IPS DF 6.9 (cell line): ENCODE data around the gene YY2.
"Not testable (repeated sequence)": the region's sequence is repeated elsewhere in the genome, so short reads cannot be mapped to it uniquely, and the experiment has no call there.

Source experiments
- DNase-seq: peaks from one replicate; pipeline ENCODE4 v3.0.0-alpha.2; 2013; ENCODE audit warnings: low read depth, low spot score
- H3K27ac ChIP-seq: one replicate; pipeline ENCODE4 v1.5.1; 2013; ENCODE audit warnings: low read length, control low read depth
- H3K27me3 ChIP-seq: 2 replicates; pipeline ENCODE4 v1.6.1; 2013; ENCODE audit warnings: mild to moderate bottlenecking, low read length; ENCODE audit not compliant: control insufficient read depth, insufficient read depth
- H3K36me3 ChIP-seq: 2 replicates; pipeline ENCODE4 v1.6.1; 2013; ENCODE audit warnings: low read length; ENCODE audit not compliant: control insufficient read depth, insufficient read depth
- H3K4me1 ChIP-seq: 2 replicates; pipeline ENCODE4 v1.6.1; 2013; ENCODE audit warnings: low read length; ENCODE audit not compliant: control insufficient read depth, insufficient read depth
- H3K4me3 ChIP-seq: 2 replicates; pipeline ENCODE4 v1.5.1; 2013; ENCODE audit warnings: mild to moderate bottlenecking, low read length
- H3K9me3 ChIP-seq: 2 replicates; pipeline ENCODE4 v1.6.1; 2013; ENCODE audit warnings: low read length, inconsistent platforms; ENCODE audit not compliant: control insufficient read depth, insufficient read depth
- WGBS: extraction: QIAGEN DNeasy Blood & Tissue Kit; methylation state at CpG from one replicate; pipeline ENCODE4 v1.1.7; 2013; ENCODE audit warnings: mixed read lengths, missing lambda C conversion rate; ENCODE audit not compliant: insufficient read length, insufficient coverage; 5-methylcytosine and 5-hydroxymethylcytosine counted together

YY2 gene

GRCh38 chrX:21873063-21873775, 17.4 kb downstream of the YY2 start:
- H3K27ac ChIP-seq: no peak overlapping the region
- H3K9me3 ChIP-seq: no peaks in the 10 kb centered on the region
- H3K4me1 ChIP-seq: no peaks in the 10 kb centered on the region
- no CpG with 5 or more reads among the region's 4 CpGs for WGBS
- no peak overlapping the region for H3K4me3 ChIP-seq
- H3K36me3 ChIP-seq: no peaks in the 10 kb centered on the region
- no peaks in the 10 kb centered on the region for H3K27me3 ChIP-seq
- DNase-seq: no peak

GRCh38 chrX:21874182-21874581, 18.4 kb downstream of the YY2 start:
- no CpG with 5 or more reads among the region's 3 CpGs for WGBS
- not testable (repeated sequence) for H3K4me1 ChIP-seq, H3K27ac ChIP-seq, H3K36me3 ChIP-seq, H3K4me3 ChIP-seq, H3K9me3 ChIP-seq, H3K27me3 ChIP-seq, DNase-seq

GRCh38 chrX:21875013-21875412, 19.2 kb downstream of the YY2 start:
- no CpG with 5 or more reads among the region's 1 CpG for WGBS
- no peak overlapping the region for H3K27ac ChIP-seq

GRCh38 chrX:21881881-21882574, 26.2 kb downstream of the YY2 start:
- no peak for DNase-seq
- Histone ChIP-seq H3K27me3 (no peaks in the 10 kb centered on the region), H3K36me3 (no peaks in the 10 kb centered on the region), H3K9me3 (no peaks in the 10 kb centered on the region), H3K4me1 (no peaks in the 10 kb centered on the region), H3K4me3 (no peak overlapping the region), H3K27ac (no peak overlapping the region)
- WGBS: no CpG with 5 or more reads among the region's 3 CpGs

More at GRCh38 chrX:21875013-21875412, 19.2 kb downstream of the YY2 start:
- DNase-seq: no peak
- Histone ChIP-seq H3K36me3 (no peaks in the 10 kb centered on the region), H3K27me3 (no peaks in the 10 kb centered on the region), H3K9me3 (no peaks in the 10 kb centered on the region), H3K4me3 (no peak overlapping the region), H3K4me1 (no peaks in the 10 kb centered on the region)

GRCh38 chrX:21883258-21883657, 27.5 kb downstream of the YY2 start:
- no peaks in the 10 kb centered on the region for H3K27me3 ChIP-seq
- no peaks in the 10 kb centered on the region for H3K9me3 ChIP-seq
- H3K4me3 ChIP-seq: no peak overlapping the region
- H3K36me3 ChIP-seq: no peaks in the 10 kb centered on the region
- no peak for DNase-seq
- no peak overlapping the region for H3K27ac ChIP-seq
- WGBS: no CpG with 5 or more reads among the region's 5 CpGs
- H3K4me1 ChIP-seq: no peaks in the 10 kb centered on the region

- DNase-seq: no peak
- no peaks in the 10 kb centered on the region for H3K9me3 ChIP-seq
- WGBS: no CpG with 5 or more reads among the region's 1 CpG
- H3K4me1 ChIP-seq: no peaks in the 10 kb centered on the region
- H3K27me3 ChIP-seq: no peaks in the 10 kb centered on the region
- no peak overlapping the region for H3K4me3 ChIP-seq
- no peaks in the 10 kb centered on the region for H3K36me3 ChIP-seq
- no peak overlapping the region for H3K27ac ChIP-seq
Measured at GRCh38 chrX:21885568-21885967, 29.8 kb downstream of the YY2 start.

DNA sequence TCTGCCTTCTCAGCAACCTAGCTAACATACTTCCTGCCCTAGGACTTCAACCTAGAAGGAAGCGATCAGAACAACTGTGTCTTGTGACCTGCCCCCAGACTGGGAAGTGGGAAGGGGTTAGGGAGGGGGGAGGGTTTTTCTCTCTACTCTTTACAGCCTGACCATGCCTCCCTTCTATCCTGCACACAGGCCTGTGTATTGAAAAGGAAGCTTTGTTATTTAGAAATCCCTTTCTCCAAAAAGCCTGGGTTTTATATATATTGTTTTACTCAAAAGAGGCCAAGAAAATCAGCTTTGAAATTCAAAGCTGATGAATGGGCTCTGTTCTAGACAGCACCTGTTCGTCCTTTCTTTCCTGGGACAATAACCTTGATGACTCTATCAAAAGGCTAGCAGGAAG, 49.5 kb downstream of the YY2 start:
- Histone ChIP-seq H3K27ac (no peak overlapping the region), H3K4me3 (no peak overlapping the region)
- DNase-seq: no peak

GRCh38 chrX:21905953-21906352, 50.2 kb downstream of the YY2 start:
- WGBS: no CpG with 5 or more reads among the region's 3 CpGs
- Histone ChIP-seq H3K27ac (no peak overlapping the region), H3K36me3 (no peaks in the 10 kb centered on the region), H3K9me3 (no peaks in the 10 kb centered on the region), H3K4me1 (0 out of 2 replicates have a peak, but pooled peaks cover 1% of the 10 kb centered on the region), H3K27me3 (no peaks in the 10 kb centered on the region), H3K4me3 (no peak overlapping the region)
- DNase-seq: no peak

More for the DNA sequence above, 49.5 kb downstream of the YY2 start:
- Histone ChIP-seq H3K4me1 (0 out of 2 replicates have a peak, but pooled peaks cover 1% of the 10 kb centered on the region), H3K36me3 (no peaks in the 10 kb centered on the region), H3K9me3 (no peaks in the 10 kb centered on the region), H3K27me3 (no peaks in the 10 kb centered on the region)
- no CpG with 5 or more reads among the region's 2 CpGs for WGBS

- WGBS: no CpG with 5 or more reads among the region's 1 CpG
- no peak overlapping the region for H3K4me3 ChIP-seq
- DNase-seq: no peak
- no peaks in the 10 kb centered on the region for H3K36me3 ChIP-seq
- H3K4me1 ChIP-seq: 0 out of 2 replicates have a peak, but pooled peaks cover 1% of the 10 kb centered on the region
- H3K27me3 ChIP-seq: no peaks in the 10 kb centered on the region
- H3K27ac ChIP-seq: no peak overlapping the region
- no peaks in the 10 kb centered on the region for H3K9me3 ChIP-seq
Measured at GRCh38 chrX:21907260-21907659, 51.5 kb downstream of the YY2 start.
